HepG2 (cell line): ENCODE data around the gene USP15. TPM values are rescaled to one million over a fixed set of nuclear protein-coding genes. Genes with fewer than 3 reads are reported as not detected.

ENCODE experiments used
- ATAC-seq: fragments of 200-7000 bp; cut with Tn5 transposase; 3 replicates; pipeline ENCODE4 v1.9.1; 2020; ENCODE audit warnings: mild to moderate bottlenecking, moderate library complexity
- BruUV-seq: library from RNA; stranded (reverse); fragments of 400-500 nt; replicated peaks from 2 replicates; lab custom pipeline; 2021; lab: Mats Ljungman, UMichigan
- CTCF ChIA-PET: fragments of 300-600 bp; formaldehyde crosslinking; extraction: SDS; loops from one replicate; lab custom pipeline; 2021; ENCODE audit warnings: low total read pairs, inconsistent platforms, low intra/inter-chr PET ratio; lab: Yijun Ruan, JAX
- POLR2A ChIA-PET: fragments of 350-600 bp; sonication (Branson Sonifier 250); formaldehyde crosslinking; loops from one replicate; lab custom pipeline; 2020; ENCODE audit warnings: antibody characterized with exemption, inconsistent platforms; lab: Yijun Ruan, JAX
- DNase-seq: peaks from one replicate; pipeline ENCODE4 v3.0.0-alpha.2; 2015; ENCODE audit warnings: low spot score
- FAIRE-seq: peaks from 3 replicates; lab custom pipeline; 2011; peaks lifted over from hg19 to GRCh38; lab: Jason Lieb, UNC
- H2AFZ ChIP-seq: one replicate; pipeline ENCODE4 v1.6.1; 2011; ENCODE audit warnings: low read length, inconsistent platforms
- H3K27ac ChIP-seq: fragments of 300-600 bp; 3 replicates; pipeline ENCODE4 v1.8.0; 2011; ENCODE audit warnings: mixed run types, mild to moderate bottlenecking, mixed read lengths, low read length, inconsistent platforms; ENCODE audit not compliant: insufficient read depth; ENCODE audit errors: extremely low read length
- H3K27me3 ChIP-seq, 2 experiments: fragments of 200-600 bp in 1 of 2; 2 replicates in 1 of 2; 3 replicates in 1 of 2; pipeline versions ENCODE4 v1.6.0 to v1.8.0; 2011; ENCODE audit warnings: low read length in 2 of 2, mild to moderate bottlenecking in 2 of 2, moderate library complexity in 2 of 2, inconsistent platforms in 1 of 2; ENCODE audit not compliant: insufficient read depth in 2 of 2, control insufficient read depth in 1 of 2
- H3K36me3 ChIP-seq, 2 experiments: fragments of 200-600 bp in 1 of 2; replicated peaks in 1 of 2; 2 replicates in 1 of 2; 3 replicates in 1 of 2; pipeline versions ENCODE4 v1.5.1 to v1.8.0; 2011; ENCODE audit warnings: low read length in 2 of 2, inconsistent platforms in 1 of 2; ENCODE audit not compliant: insufficient read depth in 2 of 2, control insufficient read depth in 1 of 2
- H3K4me1 ChIP-seq: 2 replicates; pipeline ENCODE4 v1.5.1; 2012; ENCODE audit warnings: low read length, inconsistent platforms; ENCODE audit not compliant: insufficient read depth
- H3K4me2 ChIP-seq: 2 replicates; pipeline ENCODE4 v1.6.0; 2011; ENCODE audit warnings: low read depth, low read length, inconsistent platforms
- H3K4me3 ChIP-seq, 3 experiments: fragments of 200-600 bp in 1 of 3; sonication (generic), shearing (Covaris generic) in 1 of 3; replicated peaks in 1 of 3; 2 replicates each; pipeline ENCODE4 v1.5.1; 2011 to 2016; ENCODE audit warnings: low read length in 3 of 3, inconsistent platforms in 2 of 3, low read depth in 2 of 3, mild to moderate bottlenecking in 2 of 3, control low read depth in 1 of 3, mixed read lengths in 1 of 3; ENCODE audit not compliant: insufficient read depth in 1 of 3
- H3K79me2 ChIP-seq: one replicate; pipeline ENCODE4 v1.6.1; 2011; ENCODE audit warnings: low read length, inconsistent platforms; ENCODE audit not compliant: insufficient read depth
- H3K9ac ChIP-seq: 2 replicates; pipeline ENCODE4 v1.6.0; 2011; ENCODE audit warnings: mild to moderate bottlenecking, low read depth, low read length, inconsistent platforms; ENCODE audit not compliant: insufficient read depth
- H3K9me3 ChIP-seq: 2 replicates; pipeline ENCODE4 v1.5.1; 2012; ENCODE audit warnings: mild to moderate bottlenecking, low read length
- H4K20me1 ChIP-seq: 2 replicates; pipeline ENCODE4 v1.6.0; 2011; ENCODE audit warnings: inconsistent platforms, mild to moderate bottlenecking, low read length, moderate library complexity; ENCODE audit not compliant: insufficient read depth
- JUNB ChIP-seq: sonication (generic); formaldehyde crosslinking; IDR thresholded peaks from 2 replicates; pipeline ENCODE4 v1.8.0; 2022; ENCODE audit warnings: missing genetic modification reagents, mild to moderate bottlenecking, borderline replicate concordance
- SKI ChIP-seq: fragments of 450-650 bp; IDR thresholded peaks from one replicate; pipeline ENCODE4 v1.6.1; 2018; ENCODE audit warnings: mild to moderate bottlenecking; ENCODE audit not compliant: partially characterized antibody
- SMYD3 ChIP-seq: sonication (generic); formaldehyde crosslinking; IDR thresholded peaks from 2 replicates; pipeline ENCODE4 v1.8.1; 2023; ENCODE audit warnings: mild to moderate bottlenecking, missing genetic modification reagents
- TBX2 ChIP-seq: sonication (generic); formaldehyde crosslinking; IDR thresholded peaks from 2 replicates; pipeline ENCODE4 v1.5.0; 2020; ENCODE audit warnings: missing genetic modification reagents, mild to moderate bottlenecking, borderline replicate concordance
- ZBTB20 ChIP-seq: sonication (generic); formaldehyde crosslinking; IDR thresholded peaks from 2 replicates; pipeline ENCODE4 v1.8.1; 2023; ENCODE audit warnings: missing genetic modification reagents, low read depth, mild to moderate bottlenecking, borderline replicate concordance
- ZMYM2 ChIP-seq: sonication (generic); formaldehyde crosslinking; IDR thresholded peaks from 2 replicates; pipeline ENCODE4 v1.8.0; 2022; ENCODE audit warnings: mild to moderate bottlenecking, missing genetic modification reagents
- WGBS: methylation state at CpG from one replicate; pipeline ENCODE4 v1.1.6; 2017; ENCODE audit warnings: low lambda C conversion rate; 5-methylcytosine and 5-hydroxymethylcytosine counted together
- in situ Hi-C: cut with HindIII; loops from 2 replicates; pipeline ENCODE4 v1.10.0; 2017; ENCODE audit warnings: low pct_unique_long_range_greater_than_20kb; ENCODE audit not compliant: extremely low pct_ligation_motif_present
- intact Hi-C: fragments of 100-400 bp; cut with micrococcal nuclease; formaldehyde crosslinking; loops from one replicate; pipeline ENCODE4 v1.10.0; 2022; ENCODE audit not compliant: unreplicated experiment
- polyA plus RNA-seq, 8 experiments: library from polyadenylated mRNA; depleted of rRNA in 3 of 8; stranded (reverse) in 7 of 8; unstranded in 1 of 8; fragments of >200 nt; fragmentation: Illumina TruSeq in 4 of 8; extraction: Trizol in 4 of 8; gene quantifications; 2 replicates each; pipeline versions ENCODE4 v1.2.1 to v1.2.3, GENCODE V29; 2011 to 2016; ENCODE audit warnings: low read depth in 4 of 8, missing spikeins in 1 of 8, mixed read lengths in 1 of 8; ENCODE audit not compliant: insufficient read depth in 1 of 8
- total RNA-seq, 5 experiments: library from RNA; depleted of rRNA; stranded (reverse); fragments of >200 nt; fragmentation: Illumina TruSeq; extraction: Trizol; gene quantifications; 2 replicates each; pipeline ENCODE4 v1.2.3, GENCODE V29; 2016; ENCODE audit warnings: low read depth in 1 of 5

The USP15 gene
- total and polyA plus RNA-seq, 2 of the 13 experiments (the other 11 are each of a cell fraction or from before 2014, with no cell fraction given), result 17.3 to 51.7 TPM

- no TSS peak for BruUV-seq
- Histone ChIP-seq H3K9me3 (0 out of 2 replicates have a peak, but pooled peaks cover under 1% of the 10 kb centered on the region), H3K36me3 (no peaks in the 10 kb centered on the region), H2AFZ (no peak overlapping the region), H3K9ac (no peak overlapping the region), H3K27ac (no peak overlapping the region)
- in situ Hi-C loops, result no loop called here
- FAIRE-seq, result no peak
- no peak for TF ChIP-seq ZMYM2 (CRISPR knock-in tag)
- no peak for TF ChIP-seq SMYD3
- no peak for TF ChIP-seq ZBTB20 (CRISPR knock-in tag)
- no peak for TF ChIP-seq SKI
- TF ChIP-seq TBX2 (CRISPR knock-in tag), result no peak
- TF ChIP-seq, all 625 proteins: peak for 0
- ATAC-seq (no peak), DNase-seq (no peak)
- Histone ChIP-seq H3K27me3 (no peaks in the 10 kb centered on the region), H4K20me1 (peaks cover 4% of the 10 kb centered on the region; the same call in 1 of the 2 replicates), H3K4me3 (no peak overlapping the region), H3K4me1 (no peaks in the 10 kb centered on the region), H3K79me2 (peaks cover 84% of the 10 kb centered on the region), H3K4me2 (no peak overlapping the region)
- POLR2A ChIA-PET, result no interaction called here
- intact Hi-C loops, result no loop called here
- CTCF ChIA-PET, result no interaction called here
- 96% methylated on average over 1 of the region's 1 CpG for WGBS
Observed at GRCh38 chr12:62285284-62285683, 25.1 kb downstream of the USP15 start.

DNA sequence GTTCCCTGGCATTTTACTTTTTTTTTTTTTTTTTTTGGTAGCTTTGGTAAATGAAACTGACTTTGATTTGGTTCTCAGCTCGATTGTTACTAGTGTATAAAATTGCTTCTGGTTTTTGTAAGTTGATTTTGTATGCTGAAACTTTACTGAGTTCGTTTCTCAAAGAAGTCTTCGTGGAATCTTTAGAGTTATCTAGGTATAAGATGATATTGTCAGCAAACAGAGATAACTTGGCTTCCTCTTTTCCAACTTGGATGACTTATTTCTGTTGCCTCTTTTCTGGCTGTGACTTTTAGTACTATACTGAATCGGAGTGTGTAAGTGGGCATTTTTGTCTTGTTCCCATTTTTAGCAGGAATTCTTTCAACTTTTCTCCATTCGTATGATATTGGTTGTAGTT, 28.1 kb downstream of the USP15 start:
- H3K27me3 ChIP-seq, result no peaks in the 10 kb centered on the region
- no TSS peak for BruUV-seq
- intact Hi-C loops, result no loop called here
- WGBS, result 93% methylated on average over 5 of the region's 5 CpGs
- H2AFZ ChIP-seq, result no peak overlapping the region
- H3K4me1 ChIP-seq, result 0 out of 2 replicates have a peak, but pooled peaks cover 5% of the 10 kb centered on the region
- peaks cover 6% of the 10 kb centered on the region; the same call in 1 of the 2 replicates for H4K20me1 ChIP-seq
- ATAC-seq (no peak), FAIRE-seq (no peak), DNase-seq (no peak)
- H3K27ac ChIP-seq, result no peak overlapping the region
- CTCF ChIA-PET, result no interaction called here
- H3K4me3 ChIP-seq, result no peak overlapping the region
- H3K9me3 ChIP-seq, result peaks cover 9% of the 10 kb centered on the region; the same call in 1 of the 2 replicates
- in situ Hi-C loops, result no loop called here
- no peak for TF ChIP-seq JUNB (CRISPR knock-in tag)
- POLR2A ChIA-PET, result no interaction called here
- H3K4me2 ChIP-seq, result no peak overlapping the region
- peaks cover 85% of the 10 kb centered on the region for H3K79me2 ChIP-seq
- no peak overlapping the region for H3K9ac ChIP-seq
- no peaks in the 10 kb centered on the region; a peak in 1 of 5 replicates for H3K36me3 ChIP-seq
